ENCODE results near the gene PPP1R3F.

DNA sequence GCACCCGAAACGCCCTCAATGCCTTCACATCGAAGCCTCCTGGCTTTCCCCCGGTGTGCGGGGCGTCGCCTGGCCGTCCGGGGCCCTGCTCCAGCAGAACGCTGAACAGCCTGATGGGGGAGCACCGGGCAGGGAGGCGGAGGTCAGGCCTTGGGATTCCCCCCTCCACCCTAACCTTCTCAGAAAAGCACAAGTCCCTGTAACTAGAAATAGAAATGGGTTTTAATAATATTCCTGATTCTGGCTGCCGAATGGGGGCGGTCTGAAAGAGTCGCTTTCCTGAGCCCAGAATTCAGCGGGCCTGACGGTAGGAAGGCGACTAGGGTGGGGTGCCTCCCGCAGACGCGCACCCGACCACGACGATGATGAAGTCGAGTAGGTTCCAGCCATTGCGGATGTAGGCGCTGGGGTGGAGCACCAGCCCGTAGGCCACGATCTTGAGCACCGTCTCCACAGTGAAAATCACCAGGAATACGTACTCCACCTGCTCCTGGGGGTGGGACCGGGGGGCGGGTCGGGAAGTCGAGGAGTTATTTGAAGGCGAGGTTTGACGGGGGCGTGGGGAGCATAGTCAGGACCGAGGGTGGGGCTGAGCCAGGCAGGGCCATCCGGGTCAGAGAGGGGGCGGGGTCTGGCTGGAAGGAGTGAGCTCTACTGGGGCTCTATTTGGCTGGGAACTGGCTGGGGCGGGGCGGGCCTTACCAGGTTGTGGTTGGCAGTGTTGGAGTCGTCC is 38.9 kb upstream of the PPP1R3F start:
- TF ChIP-seq, protein P1, sequence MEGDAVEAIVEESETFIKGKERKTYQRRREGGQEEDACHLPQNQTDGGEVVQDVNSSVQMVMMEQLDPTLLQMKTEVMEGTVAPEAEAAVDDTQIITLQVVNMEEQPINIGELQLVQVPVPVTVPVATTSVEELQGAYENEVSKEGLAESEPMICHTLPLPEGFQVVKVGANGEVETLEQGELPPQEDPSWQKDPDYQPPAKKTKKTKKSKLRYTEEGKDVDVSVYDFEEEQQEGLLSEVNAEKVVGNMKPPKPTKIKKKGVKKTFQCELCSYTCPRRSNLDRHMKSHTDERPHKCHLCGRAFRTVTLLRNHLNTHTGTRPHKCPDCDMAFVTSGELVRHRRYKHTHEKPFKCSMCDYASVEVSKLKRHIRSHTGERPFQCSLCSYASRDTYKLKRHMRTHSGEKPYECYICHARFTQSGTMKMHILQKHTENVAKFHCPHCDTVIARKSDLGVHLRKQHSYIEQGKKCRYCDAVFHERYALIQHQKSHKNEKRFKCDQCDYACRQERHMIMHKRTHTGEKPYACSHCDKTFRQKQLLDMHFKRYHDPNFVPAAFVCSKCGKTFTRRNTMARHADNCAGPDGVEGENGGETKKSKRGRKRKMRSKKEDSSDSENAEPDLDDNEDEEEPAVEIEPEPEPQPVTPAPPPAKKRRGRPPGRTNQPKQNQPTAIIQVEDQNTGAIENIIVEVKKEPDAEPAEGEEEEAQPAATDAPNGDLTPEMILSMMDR (IDR thresholded peaks at IDR 0.05), result 0 out of 2 replicates have a peak, but pooled peaks have one; percentile 7
- no peak for TF ChIP-seq ZFX (IDR thresholded peaks at IDR 0.05; ENCODE audit: borderline replicate concordance)

Data from 22Rv1 (cell line).